Measurements from ENCODE around the gene ST8SIA2.

- no peak for TF ChIP-seq CTCF (conservative IDR thresholded peaks at IDR 0.05)
- no peak for TF ChIP-seq ZFX (IDR thresholded peaks at IDR 0.05)
These were observed 41.5 kb downstream of the ST8SIA2 start for GRCh38 chr15:92435145-92435544.

All from C4-2B (cell line).